ENCODE results near the gene SDSL. TPM values are rescaled to one million over a fixed set of nuclear protein-coding genes. Genes with fewer than 3 reads are reported as not detected.

SDSL gene
- total and polyA plus RNA-seq, 2 of the 4 experiments (the other 2 are of a cell fraction) = 6.3 to 10.9 TPM

DNA sequence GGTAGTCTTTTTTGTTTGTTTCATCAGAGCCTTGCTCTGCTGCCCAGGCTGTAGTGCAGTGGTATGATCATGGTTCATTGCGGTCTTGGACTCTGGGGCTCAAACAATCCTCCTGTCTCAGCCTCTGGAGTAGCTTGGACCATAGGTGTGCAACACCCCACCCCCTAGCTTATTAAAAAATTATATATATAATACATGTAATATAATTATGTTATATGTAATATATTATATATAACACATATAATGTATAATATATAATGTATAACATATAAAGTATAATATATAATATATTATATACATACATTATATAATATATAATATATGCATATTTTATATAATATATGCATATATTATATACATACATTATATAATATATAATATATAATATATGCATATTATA, 27.7 kb downstream of the SDSL start:
- no peak for ATAC-seq (ENCODE audit: low read depth)
- no peaks in the 10 kb centered on the region for H3K4me1 ChIP-seq (ENCODE audit: control insufficient read depth, insufficient read depth, low read length)
- no peak overlapping the region for H3K56ac ChIP-seq (ENCODE audit: extremely low read depth, insufficient read depth, low read length)
- H3K27ac ChIP-seq (ENCODE audit: insufficient read depth, low read length) = no peak overlapping the region
- H4K91ac ChIP-seq (ENCODE audit: insufficient read depth, low read depth, low read length) = no peak overlapping the region
- in situ Hi-C loops (cut with MboI; ENCODE audit: low sequenced_read_pairs) = no loop called here
- H3K18ac ChIP-seq (ENCODE audit: low read depth, low read length) = no peak overlapping the region
- H3K79me1 ChIP-seq (ENCODE audit: low read depth in 1 of 2, low read length in 2 of 2) = no peaks in the 10 kb centered on the region
- no peak overlapping the region for H3K4me3 ChIP-seq (ENCODE audit: insufficient read depth, low read depth, low read length)
- dilution Hi-C loops (cut with HindIII; ENCODE audit: low sequenced_read_pairs, unreplicated experiment) = no loop called here
- no peak overlapping the region for H3K4me2 ChIP-seq (ENCODE audit: low read depth, low read length)
- intact Hi-C loops (cut with micrococcal nuclease) = no loop called here
- H3K9ac ChIP-seq (ENCODE audit: low read depth, low read length) = no peak overlapping the region
- no peak for DNase-seq
- no TSS peak for BruUV-seq (replicated peaks)
- no peak overlapping the region for H2BK20ac ChIP-seq (ENCODE audit: low read depth, low read length)
- H3K36me3 ChIP-seq (ENCODE audit: control insufficient read depth, insufficient read depth, low read length) = no peaks in the 10 kb centered on the region
- no peak overlapping the region for H2BK5ac ChIP-seq (ENCODE audit: low read depth, low read length, poor library complexity, severe bottlenecking)
- H2AFZ ChIP-seq (replicated peaks; ENCODE audit: low read length, poor library complexity) = no peak overlapping the region
- H3K14ac ChIP-seq (replicated peaks; ENCODE audit: low read depth, low read length) = no peak overlapping the region
- WGBS, 2 experiments (ENCODE audit: extremely low coverage in 2 of 2, insufficient read length in 1 of 2) = no CpG with 5 or more reads among the region's 1 CpG
- no peak overlapping the region for H2BK15ac ChIP-seq (ENCODE audit: low read depth, low read length)
- no peaks in the 10 kb centered on the region for H3K9me3 ChIP-seq (ENCODE audit: control insufficient read depth, insufficient read depth, low read length)
- H3K9me1 ChIP-seq (ENCODE audit: insufficient read depth, low read length) = no peaks in the 10 kb centered on the region
- H2AK5ac ChIP-seq (ENCODE audit: low read depth, low read length) = no peak overlapping the region
- H2AK9ac ChIP-seq (replicated peaks; ENCODE audit: low read depth, low read length, poor library complexity) = no peak overlapping the region
- no peaks in the 10 kb centered on the region for H4K20me1 ChIP-seq (ENCODE audit: insufficient read depth, low read length)
- H4K8ac ChIP-seq (ENCODE audit: low read depth in 2 of 2, low read length in 2 of 2) = no peak overlapping the region
- POLR2A ChIA-PET (ENCODE audit: unreplicated experiment) = no interaction called here
- TF ChIP-seq MXI1 (IDR thresholded peaks at IDR 0.05; ENCODE audit: borderline replicate concordance, low read depth, low read length) (no peak), RCOR1 (IDR thresholded peaks at IDR 0.05; ENCODE audit: insufficient replicate concordance, low read length) (no peak), USF2 (IDR thresholded peaks at IDR 0.05; ENCODE audit: low read depth, low read length) (no peak), CEBPB (IDR thresholded peaks at IDR 0.05; ENCODE audit: low read depth, low read length) (no peak), SMC3 (IDR thresholded peaks at IDR 0.05; ENCODE audit: low read depth, low read length) (no peak), BHLHE40 (IDR thresholded peaks at IDR 0.05; ENCODE audit: low read depth, low read length) (no peak), MAFK (IDR thresholded peaks at IDR 0.05; ENCODE audit: low read depth, low read length) (no peak), POLR2A (IDR thresholded peaks at IDR 0.05; ENCODE audit: low read depth, low read length) (no peak), FOS (IDR thresholded peaks at IDR 0.05; ENCODE audit: low read depth, low read length) (no peak), RAD21 (IDR thresholded peaks at IDR 0.05; ENCODE audit: low read length) (no peak), CHD1 (IDR thresholded peaks at IDR 0.05; ENCODE audit: low read depth, low read length) (no peak), NFE2L2 (IDR thresholded peaks at IDR 0.05; ENCODE audit: low read depth, low read length) (no peak), MAZ (IDR thresholded peaks at IDR 0.05; ENCODE audit: borderline replicate concordance, low read depth, low read length) (no peak), RFX5 (IDR thresholded peaks at IDR 0.05; ENCODE audit: low read depth, low read length) (no peak)
- TF ChIP-seq, protein P1, sequence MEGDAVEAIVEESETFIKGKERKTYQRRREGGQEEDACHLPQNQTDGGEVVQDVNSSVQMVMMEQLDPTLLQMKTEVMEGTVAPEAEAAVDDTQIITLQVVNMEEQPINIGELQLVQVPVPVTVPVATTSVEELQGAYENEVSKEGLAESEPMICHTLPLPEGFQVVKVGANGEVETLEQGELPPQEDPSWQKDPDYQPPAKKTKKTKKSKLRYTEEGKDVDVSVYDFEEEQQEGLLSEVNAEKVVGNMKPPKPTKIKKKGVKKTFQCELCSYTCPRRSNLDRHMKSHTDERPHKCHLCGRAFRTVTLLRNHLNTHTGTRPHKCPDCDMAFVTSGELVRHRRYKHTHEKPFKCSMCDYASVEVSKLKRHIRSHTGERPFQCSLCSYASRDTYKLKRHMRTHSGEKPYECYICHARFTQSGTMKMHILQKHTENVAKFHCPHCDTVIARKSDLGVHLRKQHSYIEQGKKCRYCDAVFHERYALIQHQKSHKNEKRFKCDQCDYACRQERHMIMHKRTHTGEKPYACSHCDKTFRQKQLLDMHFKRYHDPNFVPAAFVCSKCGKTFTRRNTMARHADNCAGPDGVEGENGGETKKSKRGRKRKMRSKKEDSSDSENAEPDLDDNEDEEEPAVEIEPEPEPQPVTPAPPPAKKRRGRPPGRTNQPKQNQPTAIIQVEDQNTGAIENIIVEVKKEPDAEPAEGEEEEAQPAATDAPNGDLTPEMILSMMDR (conservative IDR thresholded peaks at IDR 0.05; ENCODE audit: low read depth, low read length) = no peak
- TF ChIP-seq, protein P2, sequence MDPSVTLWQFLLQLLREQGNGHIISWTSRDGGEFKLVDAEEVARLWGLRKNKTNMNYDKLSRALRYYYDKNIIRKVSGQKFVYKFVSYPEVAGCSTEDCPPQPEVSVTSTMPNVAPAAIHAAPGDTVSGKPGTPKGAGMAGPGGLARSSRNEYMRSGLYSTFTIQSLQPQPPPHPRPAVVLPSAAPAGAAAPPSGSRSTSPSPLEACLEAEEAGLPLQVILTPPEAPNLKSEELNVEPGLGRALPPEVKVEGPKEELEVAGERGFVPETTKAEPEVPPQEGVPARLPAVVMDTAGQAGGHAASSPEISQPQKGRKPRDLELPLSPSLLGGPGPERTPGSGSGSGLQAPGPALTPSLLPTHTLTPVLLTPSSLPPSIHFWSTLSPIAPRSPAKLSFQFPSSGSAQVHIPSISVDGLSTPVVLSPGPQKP (IDR thresholded peaks at IDR 0.05; ENCODE audit: borderline replicate concordance, low read depth, low read length) = no peak
- H4K5ac ChIP-seq (ENCODE audit: low read depth, low read length) = no peak overlapping the region
- peaks cover 3% of the 10 kb centered on the region; the same call in 1 of the 2 replicates for H3K27me3 ChIP-seq (ENCODE audit: control insufficient read depth, insufficient read depth, low read length)
- H2BK120ac ChIP-seq (ENCODE audit: low read depth, low read length) = no peak overlapping the region
- CTCF ChIA-PET = interaction anchor here (1.4 kb wide), 1 partner anchor 12 kb away, joined by 4 read pairs; no protein-coding TSS in a partner anchor
- no peak overlapping the region for H3K4ac ChIP-seq (ENCODE audit: low read depth, low read length)
- H3K23ac ChIP-seq (ENCODE audit: low read depth, low read length) = no peak overlapping the region
